ENCODE data around the gene AXL.

AXL gene

DNA sequence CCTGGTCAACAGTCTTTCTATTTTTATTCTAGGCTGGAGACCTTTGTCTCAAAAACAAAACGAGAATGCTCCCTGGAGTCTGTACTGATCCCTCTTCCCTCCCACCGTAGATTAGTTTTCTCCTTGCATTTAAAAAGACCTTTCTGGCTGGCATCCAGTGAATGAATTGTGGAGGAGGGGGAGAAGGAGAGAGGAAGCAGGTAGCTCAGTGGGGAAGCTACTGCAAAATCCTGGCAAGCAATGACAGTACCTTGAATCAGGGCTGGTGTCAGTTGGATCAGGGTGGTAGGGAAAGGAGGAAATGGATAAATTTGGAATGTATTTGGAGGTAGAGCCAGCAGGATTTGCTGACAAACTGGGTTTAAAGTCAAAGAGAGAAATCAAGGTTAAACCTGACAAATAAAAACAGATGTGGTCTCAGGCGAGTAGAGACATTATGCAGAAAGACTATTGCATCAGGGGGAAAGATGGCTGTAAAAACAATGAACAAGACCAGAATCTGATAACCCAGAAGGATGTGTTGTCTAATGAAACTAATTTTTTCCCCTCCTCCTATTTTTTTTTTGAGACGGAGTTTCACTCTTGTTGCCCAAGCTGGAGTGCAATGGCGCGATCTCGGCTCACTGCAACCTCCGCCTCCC is 29.5 kb upstream of the AXL start (continued):
- TF ChIP-seq, protein P1, sequence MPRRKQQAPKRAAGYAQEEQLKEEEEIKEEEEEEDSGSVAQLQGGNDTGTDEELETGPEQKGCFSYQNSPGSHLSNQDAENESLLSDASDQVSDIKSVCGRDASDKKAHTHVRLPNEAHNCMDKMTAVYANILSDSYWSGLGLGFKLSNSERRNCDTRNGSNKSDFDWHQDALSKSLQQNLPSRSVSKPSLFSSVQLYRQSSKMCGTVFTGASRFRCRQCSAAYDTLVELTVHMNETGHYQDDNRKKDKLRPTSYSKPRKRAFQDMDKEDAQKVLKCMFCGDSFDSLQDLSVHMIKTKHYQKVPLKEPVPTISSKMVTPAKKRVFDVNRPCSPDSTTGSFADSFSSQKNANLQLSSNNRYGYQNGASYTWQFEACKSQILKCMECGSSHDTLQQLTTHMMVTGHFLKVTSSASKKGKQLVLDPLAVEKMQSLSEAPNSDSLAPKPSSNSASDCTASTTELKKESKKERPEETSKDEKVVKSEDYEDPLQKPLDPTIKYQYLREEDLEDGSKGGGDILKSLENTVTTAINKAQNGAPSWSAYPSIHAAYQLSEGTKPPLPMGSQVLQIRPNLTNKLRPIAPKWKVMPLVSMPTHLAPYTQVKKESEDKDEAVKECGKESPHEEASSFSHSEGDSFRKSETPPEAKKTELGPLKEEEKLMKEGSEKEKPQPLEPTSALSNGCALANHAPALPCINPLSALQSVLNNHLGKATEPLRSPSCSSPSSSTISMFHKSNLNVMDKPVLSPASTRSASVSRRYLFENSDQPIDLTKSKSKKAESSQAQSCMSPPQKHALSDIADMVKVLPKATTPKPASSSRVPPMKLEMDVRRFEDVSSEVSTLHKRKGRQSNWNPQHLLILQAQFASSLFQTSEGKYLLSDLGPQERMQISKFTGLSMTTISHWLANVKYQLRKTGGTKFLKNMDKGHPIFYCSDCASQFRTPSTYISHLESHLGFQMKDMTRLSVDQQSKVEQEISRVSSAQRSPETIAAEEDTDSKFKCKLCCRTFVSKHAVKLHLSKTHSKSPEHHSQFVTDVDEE (CRISPR knock-in tag; IDR thresholded peaks at IDR 0.05): no peak
- TF ChIP-seq SNAI2 (CRISPR knock-in tag; IDR thresholded peaks at IDR 0.05): no peak
- TF ChIP-seq OSR1 (CRISPR knock-in tag; IDR thresholded peaks at IDR 0.05): no peak
- TF ChIP-seq ISL1 (CRISPR knock-in tag; IDR thresholded peaks at IDR 0.05): no peak
- TF ChIP-seq RARB (CRISPR knock-in tag; IDR thresholded peaks at IDR 0.05): no peak
- TF ChIP-seq TOX (CRISPR knock-in tag; IDR thresholded peaks at IDR 0.05; ENCODE audit: borderline replicate concordance): no peak
- TF ChIP-seq TCF4 (CRISPR knock-in tag; IDR thresholded peaks at IDR 0.05; ENCODE audit: borderline replicate concordance): no peak

DNA sequence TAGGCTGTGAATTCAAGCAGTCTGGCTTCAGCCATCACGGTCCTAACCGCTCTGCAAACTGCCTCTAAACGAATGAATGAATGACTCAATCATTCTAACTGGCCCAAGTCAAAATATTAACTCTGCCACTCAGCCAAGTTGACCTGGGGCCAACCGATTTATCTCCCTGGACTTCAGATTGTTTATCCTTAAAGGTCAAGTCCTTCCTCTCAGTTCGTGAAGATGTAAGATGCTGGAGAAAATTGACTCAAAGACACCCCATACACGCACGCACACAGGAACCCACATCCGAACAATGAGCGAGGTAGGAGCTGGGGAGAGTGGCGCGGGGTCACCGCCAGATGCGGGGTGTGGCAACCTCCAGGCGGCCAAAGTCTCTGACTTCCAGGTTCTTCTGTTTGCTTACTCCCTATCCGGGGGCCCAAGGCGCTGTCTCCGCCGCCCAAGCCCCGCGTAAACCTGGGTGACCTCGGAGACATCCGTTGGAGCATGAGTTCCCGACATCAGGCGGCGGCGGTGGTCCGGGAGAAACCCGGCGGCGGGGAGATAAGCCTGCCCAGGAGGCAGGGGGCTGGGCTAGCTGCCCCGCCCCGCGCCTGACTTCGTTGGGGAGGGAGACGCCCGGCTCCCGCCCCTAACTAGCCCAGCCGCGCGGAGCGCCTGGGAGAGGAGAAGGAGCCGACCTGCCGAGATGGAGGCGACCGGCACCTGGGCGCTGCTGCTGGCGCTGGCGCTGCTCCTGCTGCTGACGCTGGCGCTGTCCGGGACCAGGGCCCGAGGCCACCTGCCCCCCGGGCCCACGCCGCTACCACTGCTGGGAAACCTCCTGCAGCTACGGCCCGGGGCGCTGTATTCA is 26.2 kb upstream of the AXL start, which contains the start of gene CYP2S1:
TSS of gene CYP2S1 (plus strand) at position 646 of the 856 bp plus-strand sequence. CDS start at position 692, 46 bp downstream.
- peak; percentile 36 for ATAC-seq

GRCh38 chr19:41193430-41194156 is 25.4 kb upstream of the AXL start:
- TF ChIP-seq RARB (CRISPR knock-in tag; IDR thresholded peaks at IDR 0.05) (no peak), BACH2 (CRISPR knock-in tag; IDR thresholded peaks at IDR 0.05; ENCODE audit: borderline replicate concordance) (no peak), ESRRG (CRISPR knock-in tag; IDR thresholded peaks at IDR 0.05) (no peak), ZNF70 (CRISPR knock-in tag; IDR thresholded peaks at IDR 0.05) (no peak), TOX (CRISPR knock-in tag; IDR thresholded peaks at IDR 0.05; ENCODE audit: borderline replicate concordance) (no peak), ARNTL (CRISPR knock-in tag; IDR thresholded peaks at IDR 0.05; ENCODE audit: borderline replicate concordance, low read depth) (no peak), GLIS3 (CRISPR knock-in tag; IDR thresholded peaks at IDR 0.05) (no peak), ISL1 (CRISPR knock-in tag; IDR thresholded peaks at IDR 0.05) (no peak), CSDC2 (CRISPR knock-in tag; IDR thresholded peaks at IDR 0.05) (no peak), ZNF565 (CRISPR knock-in tag; conservative IDR thresholded peaks at IDR 0.05; ENCODE audit: low read depth) (no peak), OSR1 (CRISPR knock-in tag; IDR thresholded peaks at IDR 0.05) (no peak)
- TF ChIP-seq, protein P2, sequence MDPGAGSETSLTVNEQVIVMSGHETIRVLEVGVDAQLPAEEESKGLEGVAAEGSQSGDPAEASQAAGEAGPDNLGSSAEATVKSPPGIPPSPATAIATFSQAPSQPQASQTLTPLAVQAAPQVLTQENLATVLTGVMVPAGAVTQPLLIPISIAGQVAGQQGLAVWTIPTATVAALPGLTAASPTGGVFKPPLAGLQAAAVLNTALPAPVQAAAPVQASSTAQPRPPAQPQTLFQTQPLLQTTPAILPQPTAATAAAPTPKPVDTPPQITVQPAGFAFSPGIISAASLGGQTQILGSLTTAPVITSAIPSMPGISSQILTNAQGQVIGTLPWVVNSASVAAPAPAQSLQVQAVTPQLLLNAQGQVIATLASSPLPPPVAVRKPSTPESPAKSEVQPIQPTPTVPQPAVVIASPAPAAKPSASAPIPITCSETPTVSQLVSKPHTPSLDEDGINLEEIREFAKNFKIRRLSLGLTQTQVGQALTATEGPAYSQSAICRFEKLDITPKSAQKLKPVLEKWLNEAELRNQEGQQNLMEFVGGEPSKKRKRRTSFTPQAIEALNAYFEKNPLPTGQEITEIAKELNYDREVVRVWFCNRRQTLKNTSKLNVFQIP (CRISPR knock-in tag; IDR thresholded peaks at IDR 0.05; ENCODE audit: borderline replicate concordance, low read depth): no peak
- TF ChIP-seq, protein P3, sequence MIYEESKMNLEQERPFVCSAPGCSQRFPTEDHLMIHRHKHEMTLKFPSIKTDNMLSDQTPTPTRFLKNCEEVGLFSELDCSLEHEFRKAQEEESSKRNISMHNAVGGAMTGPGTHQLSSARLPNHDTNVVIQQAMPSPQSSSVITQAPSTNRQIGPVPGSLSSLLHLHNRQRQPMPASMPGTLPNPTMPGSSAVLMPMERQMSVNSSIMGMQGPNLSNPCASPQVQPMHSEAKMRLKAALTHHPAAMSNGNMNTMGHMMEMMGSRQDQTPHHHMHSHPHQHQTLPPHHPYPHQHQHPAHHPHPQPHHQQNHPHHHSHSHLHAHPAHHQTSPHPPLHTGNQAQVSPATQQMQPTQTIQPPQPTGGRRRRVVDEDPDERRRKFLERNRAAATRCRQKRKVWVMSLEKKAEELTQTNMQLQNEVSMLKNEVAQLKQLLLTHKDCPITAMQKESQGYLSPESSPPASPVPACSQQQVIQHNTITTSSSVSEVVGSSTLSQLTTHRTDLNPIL (CRISPR knock-in tag; IDR thresholded peaks at IDR 0.05; ENCODE audit: low read depth): no peak
- no peak for ATAC-seq

More for the DNA sequence above, 26.2 kb upstream of the AXL start, which contains the start of gene CYP2S1:
- TF ChIP-seq, protein P3 (CRISPR knock-in tag; IDR thresholded peaks at IDR 0.05; ENCODE audit: low read depth): no peak
- no peak for TF ChIP-seq ZNF565 (CRISPR knock-in tag; conservative IDR thresholded peaks at IDR 0.05; ENCODE audit: low read depth)

DNA sequence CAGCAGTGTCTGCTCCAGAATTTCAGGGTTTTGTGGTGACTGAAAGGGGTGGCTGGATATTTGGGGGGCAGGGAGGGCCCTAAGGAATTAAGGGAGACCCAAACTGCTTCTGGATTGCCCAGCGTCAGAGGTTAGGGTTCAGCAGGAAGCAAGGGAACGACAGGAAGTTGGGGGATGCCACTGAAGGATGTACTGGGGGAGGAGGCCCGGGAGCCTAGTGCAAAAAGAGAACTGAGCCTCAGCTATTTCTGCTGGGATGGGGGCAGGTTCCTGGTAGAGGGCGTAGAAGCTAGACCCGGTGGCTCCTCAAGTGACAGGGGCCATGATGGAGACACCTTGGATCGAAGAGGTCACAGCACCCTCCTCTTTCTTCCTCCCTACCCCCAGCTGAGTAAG is 24.9 kb upstream of the AXL start:
- no peak for ATAC-seq
- TF ChIP-seq ZC3H10 (CRISPR knock-in tag; IDR thresholded peaks at IDR 0.05) (no peak), SNAI2 (CRISPR knock-in tag; IDR thresholded peaks at IDR 0.05) (no peak), TOX (CRISPR knock-in tag; IDR thresholded peaks at IDR 0.05; ENCODE audit: borderline replicate concordance) (no peak), OSR1 (CRISPR knock-in tag; IDR thresholded peaks at IDR 0.05) (no peak), ARNTL (CRISPR knock-in tag; IDR thresholded peaks at IDR 0.05; ENCODE audit: borderline replicate concordance, low read depth) (no peak), CSDC2 (CRISPR knock-in tag; IDR thresholded peaks at IDR 0.05) (no peak), BACH2 (CRISPR knock-in tag; IDR thresholded peaks at IDR 0.05; ENCODE audit: borderline replicate concordance) (no peak), ISL1 (CRISPR knock-in tag; IDR thresholded peaks at IDR 0.05) (no peak), ESRRG (CRISPR knock-in tag; IDR thresholded peaks at IDR 0.05) (no peak), ZFP30 (CRISPR knock-in tag; IDR thresholded peaks at IDR 0.05) (no peak), TCF4 (CRISPR knock-in tag; IDR thresholded peaks at IDR 0.05; ENCODE audit: borderline replicate concordance) (no peak), ZNF8 (CRISPR knock-in tag; IDR thresholded peaks at IDR 0.05) (no peak)
- TF ChIP-seq, protein P2 (CRISPR knock-in tag; IDR thresholded peaks at IDR 0.05; ENCODE audit: borderline replicate concordance, low read depth): no peak
- TF ChIP-seq, protein P4, sequence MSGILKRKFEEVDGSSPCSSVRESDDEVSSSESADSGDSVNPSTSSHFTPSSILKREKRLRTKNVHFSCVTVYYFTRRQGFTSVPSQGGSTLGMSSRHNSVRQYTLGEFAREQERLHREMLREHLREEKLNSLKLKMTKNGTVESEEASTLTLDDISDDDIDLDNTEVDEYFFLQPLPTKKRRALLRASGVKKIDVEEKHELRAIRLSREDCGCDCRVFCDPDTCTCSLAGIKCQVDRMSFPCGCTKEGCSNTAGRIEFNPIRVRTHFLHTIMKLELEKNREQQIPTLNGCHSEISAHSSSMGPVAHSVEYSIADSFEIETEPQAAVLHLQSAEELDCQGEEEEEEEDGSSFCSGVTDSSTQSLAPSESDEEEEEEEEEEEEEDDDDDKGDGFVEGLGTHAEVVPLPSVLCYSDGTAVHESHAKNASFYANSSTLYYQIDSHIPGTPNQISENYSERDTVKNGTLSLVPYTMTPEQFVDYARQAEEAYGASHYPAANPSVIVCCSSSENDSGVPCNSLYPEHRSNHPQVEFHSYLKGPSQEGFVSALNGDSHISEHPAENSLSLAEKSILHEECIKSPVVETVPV (CRISPR knock-in tag; IDR thresholded peaks at IDR 0.05): no peak
